HepG2 (cell line): ENCODE measurements around the gene COQ4. TPM values are rescaled to one million over a fixed set of nuclear protein-coding genes. Genes with fewer than 3 reads are reported as not detected.

Source experiments
- ARHGAP35 ChIP-seq: sonication (generic); formaldehyde crosslinking; IDR thresholded peaks from 2 replicates; pipeline ENCODE4 v1.9.0; 2022; ENCODE audit warnings: mild to moderate bottlenecking, inconsistent platforms, moderate library complexity, missing genetic modification reagents, borderline replicate concordance
- BRCA1 ChIP-seq: sonication (generic); formaldehyde crosslinking; IDR thresholded peaks from 2 replicates; pipeline ENCODE4 v1.4.0; 2020; ENCODE audit warnings: missing genetic modification reagents
- FOXJ3 ChIP-seq: sonication (generic); formaldehyde crosslinking; IDR thresholded peaks from 2 replicates; pipeline ENCODE4 v1.4.0; 2020; ENCODE audit warnings: missing genetic modification reagents, mild to moderate bottlenecking, borderline replicate concordance
- FOXM1 ChIP-seq: sonication (generic); formaldehyde crosslinking; IDR thresholded peaks from 2 replicates; pipeline ENCODE4 v1.5.0; 2020; ENCODE audit warnings: missing genetic modification reagents
- HIVEP1 ChIP-seq: sonication (generic); formaldehyde crosslinking; IDR thresholded peaks from 2 replicates; pipeline ENCODE4 v1.4.0; 2020; ENCODE audit warnings: mild to moderate bottlenecking, missing genetic modification reagents
- JUNB ChIP-seq: sonication (generic); formaldehyde crosslinking; IDR thresholded peaks from 2 replicates; pipeline ENCODE4 v1.8.0; 2022; ENCODE audit warnings: missing genetic modification reagents, mild to moderate bottlenecking, borderline replicate concordance
- JUND ChIP-seq: sonication (generic); formaldehyde crosslinking; IDR thresholded peaks from 2 replicates; pipeline ENCODE4 v1.8.0; 2022; ENCODE audit warnings: mild to moderate bottlenecking, missing genetic modification reagents
- KAT8 ChIP-seq: IDR thresholded peaks from 2 replicates; pipeline ENCODE4 v1.6.1; 2016; ENCODE audit warnings: missing genetic modification reagents, missing compliant biosample characterization
- NR1H2 ChIP-seq: sonication (generic); formaldehyde crosslinking; IDR thresholded peaks from 2 replicates; pipeline ENCODE4 v1.8.1; 2022; ENCODE audit warnings: low read depth, missing genetic modification reagents, borderline replicate concordance
- SIX1 ChIP-seq: sonication (generic); formaldehyde crosslinking; IDR thresholded peaks from 2 replicates; pipeline ENCODE4 v1.4.0; 2020; ENCODE audit warnings: missing genetic modification reagents, borderline replicate concordance
- STAG1 ChIP-seq: sonication (generic); formaldehyde crosslinking; IDR thresholded peaks from 2 replicates; pipeline ENCODE4 v1.4.0; 2020; ENCODE audit warnings: missing genetic modification reagents
- TEAD2 ChIP-seq: sonication (generic); formaldehyde crosslinking; IDR thresholded peaks from 2 replicates; pipeline ENCODE4 v1.9.0; 2021; ENCODE audit warnings: missing genetic modification reagents
- XRCC5 ChIP-seq: fragments of 200-400 bp; formaldehyde crosslinking; optimal IDR thresholded peaks from 2 replicates; pipeline ENCODE3; 2017; ENCODE audit warnings: mild to moderate bottlenecking, low read length
- ZNF496 ChIP-seq: sonication (generic); formaldehyde crosslinking; IDR thresholded peaks from 2 replicates; pipeline ENCODE4 v1.8.1; 2023; ENCODE audit warnings: mild to moderate bottlenecking, moderate library complexity, missing genetic modification reagents; ENCODE audit not compliant: insufficient replicate concordance
- ZNF549 ChIP-seq: sonication (generic); formaldehyde crosslinking; IDR thresholded peaks from 2 replicates; pipeline ENCODE4 v1.5.0; 2020; ENCODE audit warnings: missing genetic modification reagents
- ZSCAN25 ChIP-seq: sonication (generic); formaldehyde crosslinking; IDR thresholded peaks from 2 replicates; pipeline ENCODE4 v1.8.0; 2022; ENCODE audit warnings: mild to moderate bottlenecking, missing genetic modification reagents
- polyA plus RNA-seq, 8 experiments: library from polyadenylated mRNA; depleted of rRNA in 3 of 8; stranded (reverse) in 7 of 8; unstranded in 1 of 8; fragments of >200 nt; fragmentation: Illumina TruSeq in 4 of 8; extraction: Trizol in 4 of 8; gene quantifications; 2 replicates each; pipeline versions ENCODE4 v1.2.1 to v1.2.3, GENCODE V29; 2011 to 2016; ENCODE audit warnings: low read depth in 4 of 8, missing spikeins in 1 of 8, mixed read lengths in 1 of 8; ENCODE audit not compliant: insufficient read depth in 1 of 8
- total RNA-seq, 5 experiments: library from RNA; depleted of rRNA; stranded (reverse); fragments of >200 nt; fragmentation: Illumina TruSeq; extraction: Trizol; gene quantifications; 2 replicates each; pipeline ENCODE4 v1.2.3, GENCODE V29; 2016; ENCODE audit warnings: low read depth in 1 of 5
- TF ChIP-seq, protein P1 (sequence below): sonication (generic); formaldehyde crosslinking; IDR thresholded peaks from 2 replicates; pipeline ENCODE4 v1.4.0; 2020; ENCODE audit warnings: missing genetic modification reagents, borderline replicate concordance
- TF ChIP-seq, protein P2 (sequence below): IDR thresholded peaks from 2 replicates; pipeline ENCODE4 v1.6.1; 2016; ENCODE audit warnings: control low read depth
- TF ChIP-seq, protein P3 (sequence below): sonication (generic); formaldehyde crosslinking; IDR thresholded peaks from 2 replicates; pipeline ENCODE4 v1.5.0; 2020; ENCODE audit warnings: missing genetic modification reagents, mild to moderate bottlenecking, borderline replicate concordance
- TF ChIP-seq, protein P4 (sequence below): sonication (generic); formaldehyde crosslinking; IDR thresholded peaks from 2 replicates; pipeline ENCODE4 v1.4.0; 2020; ENCODE audit warnings: missing genetic modification reagents, borderline replicate concordance

Gene COQ4
- total and polyA plus RNA-seq, 2 of the 13 experiments (the other 11 are each of a cell fraction or from before 2014, with no cell fraction given): 26.1 to 36.0 TPM

DNA sequence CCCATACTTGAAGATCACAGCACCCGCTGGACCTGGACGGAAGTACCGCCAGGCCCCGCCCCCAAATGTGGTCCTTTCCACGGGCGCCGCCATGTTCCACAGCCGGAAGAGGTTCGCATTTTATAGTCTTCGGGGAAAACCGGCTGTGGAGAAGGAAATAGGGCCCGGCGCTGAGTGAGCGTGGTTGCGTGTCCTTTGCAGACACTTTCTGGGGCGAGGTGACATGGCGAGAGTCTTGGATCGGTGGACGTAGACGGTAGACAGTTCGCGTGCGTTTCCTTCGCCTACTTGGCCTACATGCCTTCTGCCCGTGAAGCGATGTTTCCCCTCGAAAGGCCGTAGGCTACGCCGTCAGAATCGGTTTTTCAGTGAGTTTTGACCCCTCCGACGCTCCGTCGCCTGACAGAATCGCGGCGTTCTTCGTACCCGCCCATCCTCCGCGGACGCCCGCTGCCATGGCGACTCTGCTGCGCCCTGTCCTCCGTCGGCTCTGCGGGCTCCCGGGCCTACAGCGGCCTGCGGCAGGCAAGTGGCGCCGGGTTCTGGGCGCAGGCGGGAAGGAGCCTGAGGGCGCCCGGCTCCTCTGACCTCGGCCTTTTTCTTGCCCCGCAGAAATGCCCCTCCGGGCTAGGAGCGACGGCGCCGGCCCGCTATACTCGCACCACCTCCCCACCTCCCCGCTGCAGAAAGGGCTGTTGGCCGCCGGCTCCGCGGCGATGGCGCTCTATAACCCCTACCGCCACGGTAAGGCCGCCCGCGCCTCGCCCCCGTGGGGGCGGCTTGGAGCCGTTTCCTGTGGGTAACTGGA, at the start of gene COQ4, which contains the start of gene TRUB2 (continued):
- TF ChIP-seq STAG1 (CRISPR knock-in tag): 0 out of 2 replicates have a peak, but pooled peaks have one; percentile 4
- TF ChIP-seq ZNF496 (CRISPR knock-in tag): no peak
- TF ChIP-seq, protein P1, sequence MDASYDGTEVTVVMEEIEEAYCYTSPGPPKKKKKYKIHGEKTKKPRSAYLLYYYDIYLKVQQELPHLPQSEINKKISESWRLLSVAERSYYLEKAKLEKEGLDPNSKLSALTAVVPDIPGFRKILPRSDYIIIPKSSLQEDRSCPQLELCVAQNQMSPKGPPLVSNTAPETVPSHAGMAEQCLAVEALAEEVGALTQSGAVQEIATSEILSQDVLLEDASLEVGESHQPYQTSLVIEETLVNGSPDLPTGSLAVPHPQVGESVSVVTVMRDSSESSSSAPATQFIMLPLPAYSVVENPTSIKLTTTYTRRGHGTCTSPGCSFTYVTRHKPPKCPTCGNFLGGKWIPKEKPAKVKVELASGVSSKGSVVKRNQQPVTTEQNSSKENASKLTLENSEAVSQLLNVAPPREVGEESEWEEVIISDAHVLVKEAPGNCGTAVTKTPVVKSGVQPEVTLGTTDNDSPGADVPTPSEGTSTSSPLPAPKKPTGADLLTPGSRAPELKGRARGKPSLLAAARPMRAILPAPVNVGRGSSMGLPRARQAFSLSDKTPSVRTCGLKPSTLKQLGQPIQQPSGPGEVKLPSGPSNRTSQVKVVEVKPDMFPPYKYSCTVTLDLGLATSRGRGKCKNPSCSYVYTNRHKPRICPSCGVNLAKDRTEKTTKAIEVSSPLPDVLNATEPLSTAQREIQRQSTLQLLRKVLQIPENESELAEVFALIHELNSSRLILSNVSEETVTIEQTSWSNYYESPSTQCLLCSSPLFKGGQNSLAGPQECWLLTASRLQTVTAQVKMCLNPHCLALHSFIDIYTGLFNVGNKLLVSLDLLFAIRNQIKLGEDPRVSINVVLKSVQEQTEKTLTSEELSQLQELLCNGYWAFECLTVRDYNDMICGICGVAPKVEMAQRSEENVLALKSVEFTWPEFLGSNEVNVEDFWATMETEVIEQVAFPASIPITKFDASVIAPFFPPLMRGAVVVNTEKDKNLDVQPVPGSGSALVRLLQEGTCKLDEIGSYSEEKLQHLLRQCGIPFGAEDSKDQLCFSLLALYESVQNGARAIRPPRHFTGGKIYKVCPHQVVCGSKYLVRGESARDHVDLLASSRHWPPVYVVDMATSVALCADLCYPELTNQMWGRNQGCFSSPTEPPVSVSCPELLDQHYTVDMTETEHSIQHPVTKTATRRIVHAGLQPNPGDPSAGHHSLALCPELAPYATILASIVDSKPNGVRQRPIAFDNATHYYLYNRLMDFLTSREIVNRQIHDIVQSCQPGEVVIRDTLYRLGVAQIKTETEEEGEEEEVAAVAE (CRISPR knock-in tag): peak; percentile 83; the same call in 1 of the 2 replicates
- TF ChIP-seq ZNF549: no peak
- TF ChIP-seq ZSCAN25 (CRISPR knock-in tag): peak; percentile 79; the same call in 1 of the 2 replicates
- peak; percentile 33; the same call in 1 of the 2 replicates for TF ChIP-seq JUND
- TF ChIP-seq KAT8: peak; percentile 99
- TF ChIP-seq, protein P2, sequence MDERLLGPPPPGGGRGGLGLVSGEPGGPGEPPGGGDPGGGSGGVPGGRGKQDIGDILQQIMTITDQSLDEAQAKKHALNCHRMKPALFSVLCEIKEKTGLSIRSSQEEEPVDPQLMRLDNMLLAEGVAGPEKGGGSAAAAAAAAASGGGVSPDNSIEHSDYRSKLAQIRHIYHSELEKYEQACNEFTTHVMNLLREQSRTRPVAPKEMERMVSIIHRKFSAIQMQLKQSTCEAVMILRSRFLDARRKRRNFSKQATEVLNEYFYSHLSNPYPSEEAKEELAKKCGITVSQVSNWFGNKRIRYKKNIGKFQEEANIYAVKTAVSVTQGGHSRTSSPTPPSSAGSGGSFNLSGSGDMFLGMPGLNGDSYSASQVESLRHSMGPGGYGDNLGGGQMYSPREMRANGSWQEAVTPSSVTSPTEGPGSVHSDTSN (CRISPR knock-in tag): no peak
- peak; percentile 84 for TF ChIP-seq XRCC5
- TF ChIP-seq HIVEP1 (CRISPR knock-in tag): peak; percentile 55; the same call in 1 of the 2 replicates
- TF ChIP-seq FOXJ3 (CRISPR knock-in tag): peak; percentile 77; the same call in 1 of the 2 replicates
- TF ChIP-seq, protein P3, sequence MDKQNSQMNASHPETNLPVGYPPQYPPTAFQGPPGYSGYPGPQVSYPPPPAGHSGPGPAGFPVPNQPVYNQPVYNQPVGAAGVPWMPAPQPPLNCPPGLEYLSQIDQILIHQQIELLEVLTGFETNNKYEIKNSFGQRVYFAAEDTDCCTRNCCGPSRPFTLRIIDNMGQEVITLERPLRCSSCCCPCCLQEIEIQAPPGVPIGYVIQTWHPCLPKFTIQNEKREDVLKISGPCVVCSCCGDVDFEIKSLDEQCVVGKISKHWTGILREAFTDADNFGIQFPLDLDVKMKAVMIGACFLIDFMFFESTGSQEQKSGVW: no peak
- no peak for TF ChIP-seq FOXM1 (CRISPR knock-in tag)
- no peak for TF ChIP-seq JUNB (CRISPR knock-in tag)
- TF ChIP-seq BRCA1: no peak; the same call in none of the 2 replicates
- no peak; the same call in 1 of the 2 replicates for TF ChIP-seq ARHGAP35 (CRISPR knock-in tag)
- no peak for TF ChIP-seq SIX1 (CRISPR knock-in tag)
- TF ChIP-seq, protein P4, sequence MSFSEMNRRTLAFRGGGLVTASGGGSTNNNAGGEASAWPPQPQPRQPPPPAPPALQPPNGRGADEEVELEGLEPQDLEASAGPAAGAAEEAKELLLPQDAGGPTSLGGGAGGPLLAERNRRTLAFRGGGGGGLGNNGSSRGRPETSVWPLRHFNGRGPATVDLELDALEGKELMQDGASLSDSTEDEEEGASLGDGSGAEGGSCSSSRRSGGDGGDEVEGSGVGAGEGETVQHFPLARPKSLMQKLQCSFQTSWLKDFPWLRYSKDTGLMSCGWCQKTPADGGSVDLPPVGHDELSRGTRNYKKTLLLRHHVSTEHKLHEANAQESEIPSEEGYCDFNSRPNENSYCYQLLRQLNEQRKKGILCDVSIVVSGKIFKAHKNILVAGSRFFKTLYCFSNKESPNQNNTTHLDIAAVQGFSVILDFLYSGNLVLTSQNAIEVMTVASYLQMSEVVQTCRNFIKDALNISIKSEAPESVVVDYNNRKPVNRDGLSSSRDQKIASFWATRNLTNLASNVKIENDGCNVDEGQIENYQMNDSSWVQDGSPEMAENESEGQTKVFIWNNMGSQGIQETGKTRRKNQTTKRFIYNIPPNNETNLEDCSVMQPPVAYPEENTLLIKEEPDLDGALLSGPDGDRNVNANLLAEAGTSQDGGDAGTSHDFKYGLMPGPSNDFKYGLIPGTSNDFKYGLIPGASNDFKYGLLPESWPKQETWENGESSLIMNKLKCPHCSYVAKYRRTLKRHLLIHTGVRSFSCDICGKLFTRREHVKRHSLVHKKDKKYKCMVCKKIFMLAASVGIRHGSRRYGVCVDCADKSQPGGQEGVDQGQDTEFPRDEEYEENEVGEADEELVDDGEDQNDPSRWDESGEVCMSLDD (CRISPR knock-in tag): no peak
- TF ChIP-seq NR1H2 (CRISPR knock-in tag): no peak
- TF ChIP-seq TEAD2 (CRISPR knock-in tag): no peak; the same call in 1 of the 2 replicates
